HUES6 (cell line): ENCODE measurements around the gene BRIP1.
"Not testable (repeated sequence)": the region's sequence is repeated elsewhere in the genome, so short reads cannot be mapped to it uniquely, and the experiment has no call there.

Experiments used
- H3K27ac ChIP-seq: 2 replicates; pipeline ENCODE4 v1.7.0; 2013; ENCODE audit warnings: low read depth, mild to moderate bottlenecking, low read length, inconsistent platforms
- H3K27me3 ChIP-seq: 2 replicates; pipeline ENCODE4 v1.6.1; 2013; ENCODE audit warnings: low read length; ENCODE audit not compliant: control insufficient read depth, insufficient read depth
- H3K36me3 ChIP-seq: 2 replicates; pipeline ENCODE4 v1.6.1; 2013; ENCODE audit warnings: low read length; ENCODE audit not compliant: control insufficient read depth, insufficient read depth
- H3K4me1 ChIP-seq: 2 replicates; pipeline ENCODE4 v1.6.1; 2013; ENCODE audit warnings: low read length; ENCODE audit not compliant: control insufficient read depth, insufficient read depth
- H3K4me3 ChIP-seq: 2 replicates; pipeline ENCODE4 v1.5.1; 2013; ENCODE audit warnings: low read depth, low read length
- H3K9ac ChIP-seq: one replicate; pipeline ENCODE4 v1.6.1; 2013; ENCODE audit warnings: mild to moderate bottlenecking, low read length
- H3K9me3 ChIP-seq: 2 replicates; pipeline ENCODE4 v1.6.1; 2013; ENCODE audit warnings: low read depth, low read length; ENCODE audit not compliant: control insufficient read depth, insufficient read depth

The BRIP1 gene

DNA sequence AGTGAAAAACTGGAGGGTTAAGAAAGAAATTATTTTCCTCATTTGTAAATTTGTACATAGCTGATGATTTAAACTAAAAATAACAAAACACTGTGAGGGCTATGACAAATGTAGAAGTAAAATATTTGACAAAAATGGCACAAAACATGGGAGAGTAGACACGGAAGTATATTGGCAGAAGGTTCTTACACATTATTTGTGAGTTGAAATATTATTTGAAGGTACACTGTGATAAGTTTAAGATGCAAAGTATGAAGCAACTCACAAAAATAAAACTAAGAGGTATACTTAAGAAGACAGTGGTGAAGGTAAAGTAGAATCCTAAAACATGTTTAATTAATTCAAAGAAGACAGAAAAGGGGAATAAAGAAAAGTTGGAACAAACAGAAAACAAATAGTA is 34.6 kb downstream of the BRIP1 start:
- Histone ChIP-seq H3K9me3 (peaks cover 8% of the 10 kb centered on the region; the same call in 1 of the 2 replicates), H3K27ac (no peak overlapping the region), H3K36me3 (peaks cover 20% of the 10 kb centered on the region), H3K27me3 (no peaks in the 10 kb centered on the region), H3K9ac (no peak overlapping the region), H3K4me1 (peaks cover 1% of the 10 kb centered on the region), H3K4me3 (no peak overlapping the region)

- Histone ChIP-seq H3K36me3 (peaks cover 22% of the 10 kb centered on the region), H3K9me3 (peaks cover 8% of the 10 kb centered on the region; the same call in 1 of the 2 replicates), H3K27me3 (no peaks in the 10 kb centered on the region), H3K4me1 (no peaks in the 10 kb centered on the region; the same call in 1 of the 2 replicates), H3K4me3 (no peak overlapping the region), H3K27ac (no peak overlapping the region), H3K9ac (no peak overlapping the region)
Observed at GRCh38 chr17:61827649-61828395, 35.5 kb downstream of the BRIP1 start.

- H3K27ac ChIP-seq, H3K4me1 ChIP-seq, H3K4me3 ChIP-seq, H3K27me3 ChIP-seq, H3K9me3 ChIP-seq, H3K9ac ChIP-seq: not testable (repeated sequence)
- H3K36me3 ChIP-seq: peaks cover 24% of the 10 kb centered on the region
Observed at GRCh38 chr17:61826866-61827265, 36.5 kb downstream of the BRIP1 start.

GRCh38 chr17:61826198-61826597 is 37.1 kb downstream of the BRIP1 start:
- H3K9ac ChIP-seq, H3K4me1 ChIP-seq, H3K27ac ChIP-seq, H3K27me3 ChIP-seq, H3K9me3 ChIP-seq, H3K4me3 ChIP-seq: not testable (repeated sequence)
- H3K36me3 ChIP-seq: peaks cover 26% of the 10 kb centered on the region

DNA sequence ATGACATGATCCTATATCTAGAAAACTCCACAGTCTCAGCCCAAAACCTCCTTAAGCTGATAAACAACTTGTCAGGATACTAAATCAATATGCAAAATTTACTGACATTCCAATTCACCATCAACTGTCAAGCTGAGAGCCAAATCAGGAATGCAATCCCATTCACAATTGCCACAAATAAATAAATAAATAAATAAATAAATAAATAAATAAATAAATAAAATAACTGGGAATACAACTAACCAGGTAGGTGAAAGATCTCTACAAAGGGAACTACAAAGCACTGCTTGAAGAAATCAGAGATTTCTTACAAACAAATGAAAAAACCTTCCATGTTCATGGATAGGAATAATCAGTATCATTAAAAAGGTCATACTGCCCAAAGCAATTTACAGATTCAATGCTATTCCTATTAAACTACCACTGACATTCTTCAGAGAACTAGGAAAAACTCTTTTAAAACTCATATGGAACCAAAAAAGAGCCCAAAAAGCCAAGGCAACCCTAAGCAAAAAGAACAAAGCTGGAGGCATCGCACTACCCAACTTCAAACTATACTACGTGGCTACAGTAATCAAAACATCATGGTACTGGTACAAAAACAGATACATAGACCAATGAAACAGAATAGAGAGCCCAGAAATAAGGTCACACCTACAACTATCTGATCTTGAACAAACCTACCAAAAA is 37.7 kb downstream of the BRIP1 start:
- no peaks in the 10 kb centered on the region for H3K4me1 ChIP-seq
- peaks cover 8% of the 10 kb centered on the region; the same call in 1 of the 2 replicates for H3K9me3 ChIP-seq
- H3K27me3 ChIP-seq: no peaks in the 10 kb centered on the region
- peaks cover 29% of the 10 kb centered on the region for H3K36me3 ChIP-seq
- no peak overlapping the region for H3K9ac ChIP-seq
- H3K27ac ChIP-seq: no peak overlapping the region
- no peak overlapping the region for H3K4me3 ChIP-seq

DNA sequence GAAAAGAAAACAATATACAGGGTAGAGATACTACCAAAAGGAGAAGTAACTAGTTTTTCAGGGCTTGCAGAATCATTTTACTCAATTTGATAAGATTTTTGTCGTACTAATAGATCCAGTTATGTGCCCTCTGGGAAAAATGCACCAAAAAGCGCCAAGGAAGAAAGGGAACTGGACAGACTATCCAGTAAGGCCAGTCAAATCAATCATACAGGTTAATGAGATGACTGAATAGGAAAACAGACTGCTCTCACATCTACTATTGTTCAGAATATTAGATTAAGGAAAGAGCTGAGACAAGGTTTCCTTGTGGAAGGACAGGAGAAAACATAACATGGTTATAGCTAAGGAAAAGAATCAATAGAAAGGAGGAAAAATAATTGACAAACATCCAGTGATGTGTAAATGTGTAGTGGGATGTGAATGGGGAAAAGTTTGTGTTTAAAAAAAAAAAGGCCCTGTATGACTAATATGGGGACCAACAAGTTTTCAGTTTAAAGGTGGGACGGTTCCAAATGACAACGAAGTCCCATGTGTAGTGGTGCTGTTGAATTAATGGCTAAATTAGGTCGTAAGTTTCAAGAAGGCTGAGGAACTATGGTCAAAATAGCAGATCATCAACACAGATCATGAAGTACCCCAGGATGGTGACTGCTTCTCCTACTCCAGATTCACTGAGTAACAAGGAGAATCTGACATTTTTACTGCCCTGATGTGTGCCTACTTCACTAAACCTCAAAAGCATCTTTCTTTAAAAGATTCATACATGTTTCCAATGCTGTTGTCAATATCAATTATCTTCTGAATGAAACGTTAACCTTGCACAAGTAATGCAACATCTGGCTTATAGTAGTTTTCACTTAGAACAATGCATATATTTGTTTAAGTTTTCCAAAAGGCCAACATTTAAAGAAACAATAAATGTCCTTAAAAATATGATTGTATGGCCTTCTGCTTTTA is 40.7 kb downstream of the BRIP1 start:
- no peaks in the 10 kb centered on the region for H3K27me3 ChIP-seq
- no peak overlapping the region for H3K9ac ChIP-seq
- no peaks in the 10 kb centered on the region for H3K9me3 ChIP-seq
- no peak overlapping the region for H3K4me3 ChIP-seq
- no peak overlapping the region for H3K27ac ChIP-seq
- no peaks in the 10 kb centered on the region for H3K4me1 ChIP-seq
- H3K36me3 ChIP-seq: peaks cover 20% of the 10 kb centered on the region

- no peaks in the 10 kb centered on the region for H3K4me1 ChIP-seq
- H3K27me3 ChIP-seq: no peaks in the 10 kb centered on the region
- H3K27ac ChIP-seq: no peak overlapping the region
- H3K9ac ChIP-seq: no peak overlapping the region
- H3K4me3 ChIP-seq: no peak overlapping the region
- H3K9me3 ChIP-seq: no peaks in the 10 kb centered on the region
- peaks cover 16% of the 10 kb centered on the region; the same call in 1 of the 2 replicates for H3K36me3 ChIP-seq
Observed at GRCh38 chr17:61821655-61822054, 41.7 kb downstream of the BRIP1 start.

GRCh38 chr17:61819265-61819664 is 44.1 kb downstream of the BRIP1 start:
- H3K9me3 ChIP-seq, H3K27me3 ChIP-seq, H3K4me1 ChIP-seq, H3K9ac ChIP-seq, H3K27ac ChIP-seq, H3K4me3 ChIP-seq: not testable (repeated sequence)
- peaks cover 20% of the 10 kb centered on the region; the same call in 1 of the 2 replicates for H3K36me3 ChIP-seq

GRCh38 chr17:61818225-61818624 is 45.1 kb downstream of the BRIP1 start:
- H3K27ac ChIP-seq: no peak overlapping the region
- no peak overlapping the region for H3K4me3 ChIP-seq
- no peak overlapping the region for H3K9ac ChIP-seq
- no peaks in the 10 kb centered on the region for H3K27me3 ChIP-seq
- no peaks in the 10 kb centered on the region for H3K9me3 ChIP-seq
- H3K36me3 ChIP-seq: peaks cover 22% of the 10 kb centered on the region; the same call in 1 of the 2 replicates
- H3K4me1 ChIP-seq: no peaks in the 10 kb centered on the region

DNA sequence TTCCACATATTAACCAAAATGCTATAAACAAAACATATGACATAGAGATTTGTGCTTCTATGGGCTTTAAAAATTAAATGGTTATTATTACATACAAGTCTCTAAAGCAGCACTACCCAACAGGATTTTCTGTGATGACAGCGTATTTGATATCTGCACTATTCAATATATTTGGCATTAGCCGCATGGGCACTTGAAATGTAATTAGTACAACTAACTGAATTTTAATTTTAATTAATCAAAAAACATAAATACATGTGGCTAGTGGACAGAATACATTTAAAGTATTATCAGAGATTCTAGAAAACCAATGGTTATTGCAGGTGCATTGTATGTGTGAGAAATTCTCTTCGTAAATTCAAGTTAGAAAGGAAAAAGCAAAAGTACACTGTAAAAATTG is 45.9 kb downstream of the BRIP1 start:
- Histone ChIP-seq H3K27me3 (no peaks in the 10 kb centered on the region), H3K9ac (no peak overlapping the region), H3K9me3 (no peaks in the 10 kb centered on the region), H3K36me3 (peaks cover 20% of the 10 kb centered on the region; the same call in 1 of the 2 replicates), H3K27ac (no peak overlapping the region), H3K4me1 (no peaks in the 10 kb centered on the region), H3K4me3 (no peak overlapping the region)
